K562 treated with DMSO at 1 percent for 24 hours (cell line): ENCODE measurements around the gene ZNF260. TPM values are rescaled to one million over a fixed set of nuclear protein-coding genes. Genes with fewer than 3 reads are reported as not detected.

ENCODE experiments used
- total RNA-seq: library from RNA; unstranded; fragments of 300-600 nt; gene quantifications from 2 replicates; pipeline ENCODE4 v1.2.3, GENCODE V29; 2022; ENCODE audit warnings: low read depth; ENCODE audit not compliant: insufficient read depth

The ZNF260 gene
- 1.6 and 2.0 TPM in 2 replicates for total RNA-seq

GRCh38 chr19:36528194-36528920, at the start of gene ZNF260:
ZNF260 (minus strand) TSS chr19:36528271; CDS start chr19:36515238, 13,033 bp downstream.

DNA sequence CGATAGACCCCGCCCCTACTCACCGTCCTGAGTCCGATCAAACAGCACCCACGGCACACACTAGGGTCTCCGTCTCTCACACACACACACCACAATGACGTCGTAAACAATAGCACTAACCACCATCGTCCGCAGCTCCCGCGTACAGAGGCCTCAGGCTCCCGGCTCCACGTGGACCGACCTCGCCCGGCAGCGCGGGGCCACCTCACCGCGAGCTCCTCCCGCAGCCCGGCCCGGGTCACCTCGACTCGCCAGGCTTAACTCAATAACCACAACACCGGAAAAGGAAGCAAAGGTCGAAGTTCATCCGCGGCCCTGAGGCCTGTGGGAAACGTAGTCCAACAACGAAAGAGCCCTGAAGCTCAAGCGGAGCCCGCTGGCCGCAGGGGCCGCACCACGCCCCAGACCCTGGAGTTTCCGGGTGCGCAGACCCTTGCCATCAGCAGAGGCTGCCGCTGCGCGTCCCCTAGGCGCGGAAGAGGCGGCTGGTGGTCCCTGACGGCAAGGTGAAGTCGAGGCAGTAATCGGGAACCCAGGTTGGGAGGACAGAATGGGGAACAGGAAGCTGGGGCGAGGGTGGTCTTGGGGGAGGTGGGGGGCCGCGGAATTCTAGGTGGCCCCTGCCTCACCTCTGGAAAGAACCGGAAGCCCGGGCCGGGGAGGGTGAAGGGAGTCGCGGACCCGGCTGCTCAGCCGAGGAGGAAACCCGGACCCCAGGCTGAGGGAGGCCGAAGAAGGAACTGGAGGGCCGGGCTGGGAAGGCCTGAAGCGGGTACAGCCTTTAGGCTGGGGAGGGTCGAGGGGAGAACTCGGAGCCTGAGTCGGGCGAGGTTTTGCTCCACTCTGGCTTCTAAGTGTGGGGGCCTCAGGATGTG, 45.2 kb upstream of the ZNF260 start, which contains the start of gene ZNF529:
Gene ZNF529 (minus strand): TSS at position 273 of the 875 bp plus-strand sequence. CDS start 946 bp downstream, outside the sequence.

DNA sequence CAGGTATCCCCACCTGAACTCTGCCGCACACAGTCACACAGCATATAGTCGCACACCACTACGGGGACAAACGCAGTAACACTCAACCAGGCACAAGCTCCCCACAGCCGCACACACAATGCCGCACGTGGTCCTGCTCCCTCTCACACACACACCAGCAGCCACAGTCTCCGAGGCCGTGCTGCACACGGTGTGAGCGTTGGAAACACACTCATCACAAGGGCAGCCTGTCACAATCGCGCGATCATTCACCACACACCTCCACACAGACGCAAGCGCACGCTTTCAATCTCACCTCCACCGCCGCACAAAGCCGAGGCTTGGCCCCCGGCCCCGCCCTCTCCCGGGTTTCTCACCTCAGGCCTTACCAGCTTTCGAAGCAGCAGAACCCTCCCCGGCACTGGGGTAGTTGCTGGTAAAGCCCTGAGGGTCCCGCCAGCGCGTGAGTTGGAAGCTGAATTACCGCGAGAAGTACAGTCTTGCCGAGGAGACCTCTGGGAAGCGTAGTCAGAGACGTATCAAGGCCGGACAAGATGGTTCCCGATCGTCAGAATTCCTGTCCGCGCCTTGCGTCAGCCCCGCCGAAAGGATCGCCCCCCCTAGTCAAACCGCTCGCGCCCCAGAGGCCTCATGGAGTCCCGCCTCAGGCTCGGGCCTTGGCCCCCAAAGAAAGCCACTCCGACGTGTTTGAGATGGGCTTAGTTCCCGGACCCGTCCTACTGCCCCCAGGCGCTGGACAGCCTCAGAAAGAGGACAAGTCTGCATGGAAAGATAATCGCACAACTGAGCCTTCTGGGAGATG, 38.8 kb downstream of the ZNF260 start, which contains the start of gene ZNF566:
Gene ZNF566 (minus strand): TSS at position 444 of the 802 bp plus-strand sequence. CDS start 13,004 bp downstream, outside the sequence.

Other genes starting within 250 kb of the ZNF260 start
- 0.13 and 0.38 TPM in 2 replicates for gene ZFP14, start 149.1 kb downstream of the ZNF260 start, total RNA-seq
- 1.0 and 1.3 TPM in 2 replicates for gene ZFP82, start 109.6 kb downstream of the ZNF260 start, total RNA-seq
- gene ZNF566, start 38.7 kb downstream of the ZNF260 start, total RNA-seq, result 3.2 and 3.5 TPM in 2 replicates
- gene ZNF529, start 45.0 kb upstream of the ZNF260 start, total RNA-seq, result 1.0 and 2.0 TPM in 2 replicates
- gene ZNF382, start 77.0 kb upstream of the ZNF260 start, total RNA-seq, result 0.14 TPM in 1 of 2 replicates, not detected in the other
- 1.5 and 3.1 TPM in 2 replicates for gene ZNF461, start 138.6 kb upstream of the ZNF260 start, total RNA-seq
- 1.8 and 2.3 TPM in 2 replicates for gene ZNF567, start 159.3 kb upstream of the ZNF260 start, total RNA-seq
- gene ZNF850, start 244.5 kb upstream of the ZNF260 start, total RNA-seq, result 0.90 and 2.7 TPM in 2 replicates